K562 (cell line): ENCODE results near the gene C20orf173. TPM values are rescaled to one million over a fixed set of nuclear protein-coding genes. Genes with fewer than 3 reads are reported as not detected.

ENCODE experiments used
- ATAC-seq: fragments of 200-7000 bp; cut with Tn5 transposase; 3 replicates; pipeline ENCODE4 v1.9.1; 2020; ENCODE audit warnings: moderate library complexity
- BruUV-seq: library from RNA; stranded (reverse); fragments of 400-500 nt; replicated peaks from 2 replicates; lab custom pipeline; 2021; lab: Mats Ljungman, UMichigan
- CTCF ChIA-PET: fragments of 300-600 bp; formaldehyde crosslinking; extraction: SDS; loops from one replicate; lab custom pipeline; 2021; ENCODE audit warnings: low intra/inter-chr PET ratio; lab: Yijun Ruan, JAX
- POLR2A ChIA-PET: fragments of 300-600, 350-650 bp; sonication (Branson Sonifier 250); formaldehyde crosslinking; extraction: SDS; loops from one replicate; lab custom pipeline; 2021; ENCODE audit warnings: antibody characterized with exemption, inconsistent platforms; lab: Yijun Ruan, JAX
- DNase-seq, 4 experiments: peaks; one replicate each; pipeline versions ENCODE4 v3.0.0 to v3.0.0-alpha.2; 2011 to 2018; ENCODE audit warnings: low spot score in 3 of 4, mixed read lengths in 3 of 4; ENCODE audit errors: extremely low read depth in 1 of 4
- FAIRE-seq: peaks from 2 replicates; lab custom pipeline; 2011; peaks lifted over from hg19 to GRCh38; lab: Jason Lieb, UNC
- H2AFZ ChIP-seq: 2 replicates; pipeline ENCODE4 v1.6.0; 2011; ENCODE audit warnings: low read depth, low read length, control low read depth, inconsistent platforms
- H3K27ac ChIP-seq: fragments of 200-600 bp; 3 replicates; pipeline ENCODE4 v1.8.0; 2011; ENCODE audit warnings: low read depth, mild to moderate bottlenecking, control low read depth, inconsistent platforms, low read length, moderate library complexity, mixed read lengths; ENCODE audit errors: extremely low read depth
- H3K27me3 ChIP-seq, 2 experiments: fragments of 300-600 bp in 1 of 2; 2 replicates in 1 of 2; 3 replicates in 1 of 2; pipeline versions ENCODE4 v1.6.0 to v1.8.0; 2011; ENCODE audit warnings: inconsistent platforms in 2 of 2, low read length in 2 of 2, mild to moderate bottlenecking in 1 of 2, mixed read lengths in 1 of 2, moderate library complexity in 1 of 2; ENCODE audit not compliant: control insufficient read depth in 2 of 2, insufficient read depth in 2 of 2
- H3K36me3 ChIP-seq: fragments of 300-600 bp; 3 replicates; pipeline ENCODE4 v1.8.0; 2011; ENCODE audit warnings: mild to moderate bottlenecking, low read length, inconsistent platforms; ENCODE audit not compliant: control insufficient read depth, insufficient read depth
- H3K4me1 ChIP-seq, 2 experiments: fragments of 200-600 bp in 1 of 2; replicated peaks in 1 of 2; 2 replicates in 1 of 2; 3 replicates in 1 of 2; pipeline versions ENCODE4 v1.5.1 to v1.8.0; 2011; ENCODE audit warnings: inconsistent platforms in 2 of 2, low read length in 2 of 2, mild to moderate bottlenecking in 1 of 2, mixed read lengths in 1 of 2, moderate library complexity in 1 of 2; ENCODE audit not compliant: control insufficient read depth in 2 of 2, insufficient read depth in 2 of 2
- H3K4me2 ChIP-seq: 2 replicates; pipeline ENCODE4 v1.6.1; 2011; ENCODE audit warnings: low read length, control low read depth, inconsistent platforms, mixed read lengths; ENCODE audit not compliant: insufficient read depth
- H3K4me3 ChIP-seq: fragments of 200-600 bp; sonication (generic), shearing (Covaris generic); 2 replicates; pipeline ENCODE4 v1.5.1; 2016; ENCODE audit warnings: control low read depth, inconsistent platforms
- H3K79me2 ChIP-seq: fragments of 200-600 bp; 3 replicates; pipeline ENCODE4 v1.8.0; 2011; ENCODE audit warnings: low read length, inconsistent platforms; ENCODE audit not compliant: control insufficient read depth, insufficient read depth
- H3K9ac ChIP-seq, 2 experiments: 2 replicates each; pipeline versions ENCODE4 v1.6.0 to v1.6.1; 2011; ENCODE audit warnings: low read depth in 2 of 2, low read length in 2 of 2, control low read depth in 1 of 2, inconsistent platforms in 1 of 2, mild to moderate bottlenecking in 1 of 2, mixed read lengths in 1 of 2; ENCODE audit not compliant: insufficient read depth in 1 of 2
- H3K9me1 ChIP-seq: one replicate; pipeline ENCODE4 v1.6.0; 2011; ENCODE audit warnings: inconsistent platforms, mild to moderate bottlenecking, low read length, moderate library complexity; ENCODE audit not compliant: control insufficient read depth, insufficient read depth
- H3K9me3 ChIP-seq: replicated peaks from 2 replicates; pipeline ENCODE4 v1.5.1; 2011; ENCODE audit warnings: low read depth, low read length, inconsistent platforms; ENCODE audit not compliant: control insufficient read depth, insufficient read depth
- H4K20me1 ChIP-seq: replicated peaks from 2 replicates; pipeline ENCODE4 v1.6.1; 2011; ENCODE audit warnings: low read length, inconsistent platforms, mixed read lengths; ENCODE audit not compliant: control insufficient read depth, insufficient read depth
- CBX3 ChIP-seq, 2 experiments: IDR thresholded peaks; 1 replicate in 1 of 2; 2 replicates in 1 of 2; pipeline ENCODE4 v1.6.1; 2012; ENCODE audit warnings: inconsistent platforms in 2 of 2, low read length in 2 of 2, borderline replicate concordance in 1 of 2, control low read depth in 1 of 2
- CBX5 ChIP-seq: IDR thresholded peaks from 2 replicates; pipeline ENCODE4 v1.6.1; 2014; ENCODE audit warnings: low read depth, borderline replicate concordance
- SNIP1 ChIP-seq: fragments of 450-650 bp; IDR thresholded peaks from 2 replicates; pipeline ENCODE4 v1.7.1; 2017; ENCODE audit warnings: low read depth, mild to moderate bottlenecking
- TRIM24 ChIP-seq, 2 experiments: fragments of 450-650 bp; IDR thresholded peaks; 2 replicates each; pipeline ENCODE4 v1.6.1; 2016
- TRIM28 ChIP-seq: fragments of 450-650 bp; IDR thresholded peaks from 2 replicates; pipeline ENCODE4 v1.6.1; 2017
- ZNF280A ChIP-seq: fragments of 450-650 bp; IDR thresholded peaks from 2 replicates; pipeline ENCODE4 v1.6.1; 2018; ENCODE audit warnings: mild to moderate bottlenecking, low read depth; ENCODE audit not compliant: partially characterized antibody
- WGBS: fragments of 100-300 bp; shearing (Covaris generic); methylation state at CpG from one replicate; pipeline ENCODE4 v1.1.6; 2016; ENCODE audit warnings: low coverage, mixed read lengths; ENCODE audit not compliant: insufficient coverage; ENCODE audit errors: missing lambda C conversion rate; 5-methylcytosine and 5-hydroxymethylcytosine counted together
- in situ Hi-C: fragments of 300-500 bp; cut with MboI; formaldehyde crosslinking; loops from 4 replicates; pipeline ENCODE4 v1.15.0; 2018; ENCODE audit warnings: inconsistent platforms, mixed read lengths
- intact Hi-C: fragments of 100-400 bp; cut with micrococcal nuclease; formaldehyde crosslinking; loops from 2 replicates; pipeline ENCODE4 v1.14.2; 2022
- polyA plus RNA-seq, 8 experiments: library from polyadenylated mRNA; depleted of rRNA in 4 of 8; stranded (reverse) in 5 of 8; unstranded in 3 of 8; fragments of >200 nt; fragmentation: Nextera tagmentation in 2 of 8; fragmentation: Illumina TruSeq in 1 of 8; extraction: Ambion mirVana in 2 of 8; extraction: Trizol in 1 of 8; gene quantifications; 2 replicates each; pipeline versions ENCODE4 v1.2.1 to v1.2.3, GENCODE V29; 2011 to 2014; ENCODE audit warnings: inconsistent platforms in 1 of 8, missing spikeins in 1 of 8
- total RNA-seq, 7 experiments: library from RNA; depleted of rRNA in 6 of 7; stranded (reverse); fragments of >200 nt in 6 of 7; fragmentation: Illumina TruSeq in 2 of 7; extraction: Trizol in 2 of 7; gene quantifications; 2 replicates each; pipeline versions ENCODE4 v1.2.1 to v1.2.3, GENCODE V29; 2011 to 2021; ENCODE audit warnings: low replicate concordance in 1 of 7

C20orf173 gene
- total and polyA plus RNA-seq, 9 of the 15 experiments (the other 6 are each of a cell fraction or from before 2014, with no cell fraction given) = not detected

- Histone ChIP-seq H3K4me2 (no peak overlapping the region), H3K27ac (no peak overlapping the region), H3K9me1 (no peaks in the 10 kb centered on the region), H3K4me3 (no peak overlapping the region), H3K4me1 (no peaks in the 10 kb centered on the region; a peak in 1 of 5 replicates), H3K79me2 (no peaks in the 10 kb centered on the region)
- POLR2A ChIA-PET = no interaction called here
- DNase-seq (no peak), FAIRE-seq (no peak), ATAC-seq (no peak)
- in situ Hi-C loops (no loop called here), intact Hi-C loops (no loop called here)
- CTCF ChIA-PET = no interaction called here
- no TSS peak for BruUV-seq
- no peak for TF ChIP-seq CBX5
- peak in 1 of 2 experiments; percentile 68; a peak in 2 of 4 replicates for TF ChIP-seq TRIM24 (IDR thresholded peaks at IDR 0.05)
- peak in 1 of 2 experiments; percentile 25; a peak in 1 of 3 replicates for TF ChIP-seq CBX3 (IDR thresholded peaks at IDR 0.05; ENCODE audit: borderline replicate concordance in 1 of 2, low read length in 2 of 2)
- TF ChIP-seq SNIP1 = no peak
- TF ChIP-seq TRIM28 = peak; percentile 84; the same call in 1 of the 2 replicates
- TF ChIP-seq ZNF280A = peak; percentile 70
- TF ChIP-seq, all 486 proteins: peak for 4
- H4K20me1 ChIP-seq = no peaks in the 10 kb centered on the region
- 29% methylated on average over 4 of the region's 4 CpGs for WGBS
- no peaks in the 10 kb centered on the region; a peak in 1 of 5 replicates for H3K27me3 ChIP-seq
- no peak overlapping the region for H3K9ac ChIP-seq
- H2AFZ ChIP-seq = no peak overlapping the region
- no peaks in the 10 kb centered on the region for H3K36me3 ChIP-seq
- no peaks in the 10 kb centered on the region for H3K9me3 ChIP-seq
Measured at GRCh38 chr20:35572838-35573237, 43.4 kb upstream of the C20orf173 start.
